B cell (primary cell): Measurements from ENCODE around the gene CAPZB. TPM values are rescaled to one million over a fixed set of nuclear protein-coding genes. Genes with fewer than 3 reads are reported as not detected.

Experiments used
- ATAC-seq: fragments of 200-7000 bp; cut with Tn5 transposase; one replicate; pipeline ENCODE4 v1.10.0; 2021; ENCODE audit warnings: low read depth, mild to moderate bottlenecking, moderate number of reproducible peaks, moderate library complexity
- CTCF ChIA-PET: fragments of 350-600 bp; sonication (Branson Sonifier 250); formaldehyde crosslinking; loops from one replicate; lab custom pipeline; 2021; ENCODE audit warnings: antibody characterized with exemption, inconsistent platforms; lab: Charles Lee
- POLR2A ChIA-PET: fragments of 350-600 bp; sonication (Branson Sonifier 250); formaldehyde crosslinking; loops from one replicate; lab custom pipeline; 2021; ENCODE audit warnings: antibody characterized with exemption; lab: Charles Lee
- DNase-seq: peaks from one replicate; pipeline ENCODE4 v3.0.0; 2013
- H2AFZ ChIP-seq: 2 replicates; pipeline ENCODE4 v1.6.1; 2012; ENCODE audit warnings: mild to moderate bottlenecking, low read depth, low read length; ENCODE audit not compliant: insufficient read depth, poor library complexity, severe bottlenecking
- H3K27ac ChIP-seq, 2 donors: 1 replicate in 1 of 2; 2 replicates in 1 of 2; pipeline ENCODE4 v1.5.1; 2012 to 2013; ENCODE audit warnings: low read length in 2 of 2, mild to moderate bottlenecking in 2 of 2, moderate library complexity in 1 of 2
- H3K27me3 ChIP-seq, 4 experiments: fragments of 200-600 bp in 1 of 4; sonication (generic) in 1 of 4; replicated peaks in 1 of 4; 1 replicate in 2 of 4; 2 replicates in 2 of 4; pipeline versions ENCODE4 v1.6.1 to v1.7.0; 2013 to 2016; ENCODE audit warnings: low read length in 3 of 4, mild to moderate bottlenecking in 2 of 4, mixed read lengths in 1 of 4, moderate library complexity in 1 of 4; ENCODE audit not compliant: insufficient read depth in 4 of 4, control insufficient read depth in 3 of 4; ENCODE audit errors: control extremely low read depth in 1 of 4
- H3K36me3 ChIP-seq, 2 experiments: replicated peaks in 1 of 2; 1 replicate in 1 of 2; 2 replicates in 1 of 2; pipeline versions ENCODE4 v1.6.1 to v1.7.1; 2013; ENCODE audit warnings: low read length in 1 of 2; ENCODE audit not compliant: insufficient read depth in 2 of 2, control insufficient read depth in 1 of 2; ENCODE audit errors: control extremely low read depth in 1 of 2, extremely low read depth in 1 of 2
- H3K4me1 ChIP-seq, 2 donors: fragments of 200-600 bp in 1 of 2; sonication (generic) in 1 of 2; 1 replicate in 1 of 2; 2 replicates in 1 of 2; pipeline versions ENCODE4 v1.5.1 to v1.6.1; 2013 to 2017; ENCODE audit warnings: low read length in 2 of 2; ENCODE audit not compliant: control insufficient read depth in 2 of 2, insufficient read depth in 2 of 2
- H3K4me2 ChIP-seq: replicated peaks from 2 replicates; pipeline ENCODE3; 2012; ENCODE audit warnings: mild to moderate bottlenecking, low read depth, low read length; ENCODE audit not compliant: poor library complexity, severe bottlenecking
- H3K4me3 ChIP-seq, 5 experiments: fragments of 200-600 bp in 1 of 5; sonication (generic) in 1 of 5; 1 replicate in 3 of 5; 2 replicates in 2 of 5; pipeline versions ENCODE4 v1.5.1 to v1.7.0; 2011 to 2016; ENCODE audit warnings: low read length in 4 of 5, mild to moderate bottlenecking in 4 of 5, low read depth in 2 of 5, control low read depth in 1 of 5, moderate library complexity in 1 of 5; ENCODE audit not compliant: insufficient read depth in 1 of 5; ENCODE audit errors: control extremely low read depth in 1 of 5, extremely low read depth in 1 of 5
- H3K79me2 ChIP-seq: fragments of 200-600 bp; sonication (generic); one replicate; pipeline ENCODE4 v1.6.0; 2016; ENCODE audit warnings: low read length; ENCODE audit not compliant: control insufficient read depth, insufficient read depth
- H3K9ac ChIP-seq: fragments of 200-600 bp; sonication (generic); 2 replicates; pipeline ENCODE4 v1.6.1; 2017; ENCODE audit warnings: mild to moderate bottlenecking, low read length, moderate library complexity
- H3K9me3 ChIP-seq, 3 donors: one replicate each; pipeline versions ENCODE4 v1.6.1 to v1.7.1; 2013; ENCODE audit warnings: low read length in 2 of 3; ENCODE audit not compliant: control insufficient read depth in 2 of 3, insufficient read depth in 1 of 3; ENCODE audit errors: control extremely low read depth in 1 of 3
- H4K20me1 ChIP-seq: 2 replicates; pipeline ENCODE4 v1.6.0; 2012; ENCODE audit warnings: mild to moderate bottlenecking, low read length; ENCODE audit not compliant: insufficient read depth, control insufficient read depth, poor library complexity, severe bottlenecking
- H3K27ac Mint-ChIP-seq: one replicate; pipeline ENCODE4 v1.8.0; 2021; ENCODE audit warnings: mixed read lengths
- H3K27me3 Mint-ChIP-seq: one replicate; pipeline ENCODE4 v1.8.0; 2021; ENCODE audit warnings: mixed read lengths
- H3K4me1 Mint-ChIP-seq: one replicate; pipeline ENCODE4 v1.8.0; 2021; ENCODE audit warnings: mixed read lengths
- H3K4me3 Mint-ChIP-seq: one replicate; pipeline ENCODE4 v1.8.0; 2021; ENCODE audit warnings: mixed read lengths
- H3K9me3 Mint-ChIP-seq: one replicate; pipeline ENCODE4 v1.8.0; 2022; ENCODE audit warnings: mixed read lengths; ENCODE audit not compliant: insufficient read depth
- CTCF ChIP-seq: fragments of 200-600 bp; IDR thresholded peaks from one replicate; pipeline ENCODE4 v1.8.0; 2022; ENCODE audit warnings: antibody characterized with exemption, mild to moderate bottlenecking
- EZH2 ChIP-seq: IDR thresholded peaks from 2 replicates; pipeline ENCODE4 v1.6.1; 2012; ENCODE audit warnings: borderline replicate concordance, low read depth, mild to moderate bottlenecking, moderate library complexity, low read length; ENCODE audit not compliant: insufficient read depth, poor library complexity, severe bottlenecking
- WGBS: methylation state at CpG from one replicate; pipeline ENCODE4 v1.1.5; 2013; ENCODE audit warnings: missing lambda C conversion rate; ENCODE audit not compliant: insufficient coverage; 5-methylcytosine and 5-hydroxymethylcytosine counted together
- intact Hi-C: fragments of 100-400 bp; cut with micrococcal nuclease; formaldehyde crosslinking; loops from one replicate; pipeline ENCODE4 v1.10.0; 2022
- polyA plus RNA-seq: library from polyadenylated mRNA; depleted of rRNA; stranded (reverse); fragments of >200 nt; gene quantifications from 2 replicates; pipeline ENCODE4 v1.2.3, GENCODE V29; 2012
- total RNA-seq, 2 donors: library from RNA; stranded (reverse); fragments of 120-200 nt in 1 of 2; gene quantifications; 1 replicate in 1 of 2; 2 replicates in 1 of 2; pipeline versions ENCODE4 v1.2.3 to v1.2.4, GENCODE V29; 2013 to 2022

Gene CAPZB
- total and polyA plus RNA-seq, 2 donors (not counting 1 experiment from before 2014, with no cell fraction given) = 126 to 193 TPM

- ChIA-PET CTCF (interaction anchor here (0.7 to 1.8 kb wide), 4 partner anchors 234 to 313 kb away, joined by 3 to 5 read pairs (median 3); no protein-coding TSS in a partner anchor), POLR2A (no interaction called here)
- H2AFZ ChIP-seq = no peak overlapping the region
- H3K27ac Mint-ChIP-seq = peak overlapping the region; percentile 41
- no peak overlapping the region for H3K27ac ChIP-seq
- H3K4me2 ChIP-seq = no peak overlapping the region
- H3K4me3 ChIP-seq = no peak overlapping the region
- no peak for DNase-seq
- H3K27me3 Mint-ChIP-seq = no peaks in the 10 kb centered on the region
- peaks cover 0 to 62% of the 10 kb centered on the region in 2 experiments for H3K36me3 ChIP-seq
- peaks cover 0 to 6% of the 10 kb centered on the region in 2 donors for H3K4me1 ChIP-seq
- no peaks in the 10 kb centered on the region for H3K27me3 ChIP-seq
- peaks cover 11% of the 10 kb centered on the region for H3K4me1 Mint-ChIP-seq
- no peaks in the 10 kb centered on the region for H3K79me2 ChIP-seq
- no peaks in the 10 kb centered on the region for H3K9me3 Mint-ChIP-seq
- H3K4me3 Mint-ChIP-seq = no peak overlapping the region
- no peak overlapping the region for H3K9ac ChIP-seq
- 69% methylated on average over 13 of the region's 14 CpGs for WGBS
- peaks cover 33% of the 10 kb centered on the region for H4K20me1 ChIP-seq
- intact Hi-C loops = no loop called here
- no peak for TF ChIP-seq EZH2
- no peak for TF ChIP-seq CTCF
- ATAC-seq = no peak
- no peaks in the 10 kb centered on the region for H3K9me3 ChIP-seq
Measured at GRCh38 chr1:19347533-19348172, 137.7 kb downstream of the CAPZB start.

- Mint-ChIP-seq H3K27ac (no peak overlapping the region), H3K4me1 (peaks cover 11% of the 10 kb centered on the region), H3K4me3 (no peak overlapping the region), H3K27me3 (no peaks in the 10 kb centered on the region), H3K9me3 (no peaks in the 10 kb centered on the region)
- H3K4me2 ChIP-seq = no peak overlapping the region
- peaks cover 31% of the 10 kb centered on the region for H4K20me1 ChIP-seq
- TF ChIP-seq EZH2 (no peak), CTCF (no peak)
- no peak for DNase-seq
- no peaks in the 10 kb centered on the region for H3K9me3 ChIP-seq
- peaks cover 0 to 65% of the 10 kb centered on the region in 2 experiments for H3K36me3 ChIP-seq
- ChIA-PET CTCF (interaction anchor here (1.2 to 3.7 kb wide), 3 partner anchors 45 to 308 kb away, joined by 4 to 50 read pairs (median 5); no protein-coding TSS in a partner anchor), POLR2A (no interaction called here)
- no peak overlapping the region for H3K4me3 ChIP-seq
- H3K27ac ChIP-seq = no peak overlapping the region
- intact Hi-C loops = no loop called here
- H3K9ac ChIP-seq = no peak overlapping the region
- no peaks in the 10 kb centered on the region for H3K27me3 ChIP-seq
- no CpG with 5 or more reads among the region's 6 CpGs for WGBS
- no peaks in the 10 kb centered on the region for H3K79me2 ChIP-seq
- no peak overlapping the region for H2AFZ ChIP-seq
- no peak for ATAC-seq
- peaks cover 0 to 6% of the 10 kb centered on the region in 2 donors for H3K4me1 ChIP-seq
Measured at GRCh38 chr1:19346026-19346425, 139.3 kb downstream of the CAPZB start.
